NOMO-1 (cell line): ENCODE results near the gene KAT2B.
"Not testable (repeated sequence)": the region's sequence is repeated elsewhere in the genome, so short reads cannot be mapped to it uniquely, and the experiment has no call there.

Experiments used
- DNase-seq, 2 experiments: peaks; one replicate each; lab custom pipeline; 2025; ENCODE audit not compliant: unreplicated experiment in 2 of 2; lab: John Stamatoyannopoulos, UW

KAT2B gene

DNA sequence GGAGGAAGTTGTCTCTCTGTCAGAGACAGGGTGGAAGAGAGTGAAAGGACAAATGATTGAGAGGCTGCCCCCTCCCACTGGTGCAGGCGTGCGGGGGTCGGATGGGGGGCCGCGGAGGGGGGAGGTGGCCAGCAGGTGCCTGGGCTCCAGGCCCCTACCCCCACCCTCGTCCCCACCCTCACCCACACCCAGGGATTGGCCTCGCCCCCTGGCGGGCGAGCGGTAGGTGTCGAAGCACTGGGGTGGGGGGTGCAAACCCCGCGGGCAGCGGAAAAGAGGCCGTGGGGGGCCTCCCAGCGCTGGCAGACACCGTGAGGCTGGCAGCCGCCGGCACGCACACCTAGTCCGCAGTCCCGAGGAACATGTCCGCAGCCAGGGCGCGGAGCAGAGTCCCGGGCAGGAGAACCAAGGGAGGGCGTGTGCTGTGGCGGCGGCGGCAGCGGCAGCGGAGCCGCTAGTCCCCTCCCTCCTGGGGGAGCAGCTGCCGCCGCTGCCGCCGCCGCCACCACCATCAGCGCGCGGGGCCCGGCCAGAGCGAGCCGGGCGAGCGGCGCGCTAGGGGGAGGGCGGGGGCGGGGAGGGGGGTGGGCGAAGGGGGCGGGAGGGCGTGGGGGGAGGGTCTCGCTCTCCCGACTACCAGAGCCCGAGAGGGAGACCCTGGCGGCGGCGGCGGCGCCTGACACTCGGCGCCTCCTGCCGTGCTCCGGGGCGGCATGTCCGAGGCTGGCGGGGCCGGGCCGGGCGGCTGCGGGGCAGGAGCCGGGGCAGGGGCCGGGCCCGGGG is at the start of gene KAT2B:
Gene KAT2B, plus strand, starts transcription at position 682 of the 783 bp plus-strand sequence. Its CDS starts 32 bp downstream, at position 714.
- peak; percentile 66 to 89 for DNase-seq

DNA sequence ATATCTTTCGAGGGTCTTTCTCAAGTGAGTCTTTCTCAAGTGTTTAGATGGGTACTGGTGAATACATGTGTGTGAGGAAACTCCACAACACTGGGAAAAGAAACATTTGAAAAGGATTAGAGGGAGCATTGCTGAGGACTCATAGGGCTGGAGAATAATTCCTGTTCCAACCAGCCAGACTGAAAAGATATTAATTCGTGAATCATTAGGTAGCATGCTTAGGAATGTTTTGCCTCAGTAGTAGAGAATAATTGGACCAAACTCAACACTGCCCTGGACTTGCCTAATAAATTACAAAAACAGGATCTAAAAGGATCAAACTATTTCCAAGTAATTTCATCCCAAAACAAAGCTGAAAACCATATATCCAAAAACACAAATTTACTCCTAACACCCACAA is 45.5 kb upstream of the KAT2B start:
- DNase-seq: no peak

DNA sequence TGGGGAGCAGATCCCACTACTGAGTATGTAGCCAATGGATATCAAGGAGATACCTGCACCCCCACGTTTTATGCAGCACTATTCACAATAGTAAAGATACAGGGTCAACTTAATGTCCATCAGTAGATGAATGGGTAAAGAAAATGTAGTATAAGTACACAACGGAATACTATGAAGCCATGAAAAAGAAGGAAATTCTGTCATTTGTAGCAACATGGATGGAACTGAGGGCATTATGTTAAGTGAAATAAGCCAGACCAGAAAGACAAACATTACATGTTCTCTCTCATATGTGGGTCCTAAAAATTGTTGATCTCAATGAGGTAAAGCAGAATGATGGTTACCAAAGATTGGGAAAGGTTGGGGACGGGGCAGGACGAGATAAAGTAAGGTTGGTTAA is 42.7 kb upstream of the KAT2B start:
- no peak for DNase-seq

DNA sequence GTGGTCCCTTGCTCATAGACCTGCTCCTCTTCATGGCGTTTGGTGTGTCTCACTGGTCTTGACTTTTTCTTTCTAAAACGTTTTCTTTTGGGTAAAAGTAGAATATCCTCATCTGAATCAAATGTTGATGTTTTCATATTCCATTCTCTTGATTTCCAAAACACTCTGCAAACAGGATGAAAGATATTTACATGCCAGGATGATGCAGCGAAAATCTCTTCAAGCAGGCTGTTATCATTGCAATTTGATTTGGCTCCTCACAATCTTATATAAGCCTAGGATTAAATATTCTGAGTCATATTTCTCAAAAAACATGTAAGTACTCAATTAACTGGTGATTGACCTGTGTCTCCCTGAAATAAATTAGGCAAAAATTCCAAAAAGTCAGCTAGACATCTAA is 38.3 kb upstream of the KAT2B start:
- no peak for DNase-seq

DNA sequence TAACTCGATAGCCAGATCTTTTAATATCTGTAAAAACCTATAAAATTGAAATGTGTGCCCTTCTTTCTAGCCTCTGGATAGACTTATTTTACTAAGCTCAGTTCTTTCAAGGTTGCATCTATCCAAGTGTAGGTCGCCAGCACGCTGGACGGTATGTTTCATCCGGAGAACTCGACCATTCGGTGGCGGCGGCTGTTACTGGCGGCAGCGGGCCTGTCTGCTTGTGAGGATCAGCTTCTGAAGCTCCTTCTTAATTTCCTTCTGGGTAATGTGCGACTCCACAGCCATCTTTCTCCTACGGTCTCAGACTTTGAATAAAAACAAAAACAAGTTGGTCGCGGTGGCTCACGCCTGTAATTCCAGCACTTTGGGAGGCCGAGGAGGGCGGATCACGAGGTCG is 32.3 kb upstream of the KAT2B start:
- no peak for DNase-seq

DNA sequence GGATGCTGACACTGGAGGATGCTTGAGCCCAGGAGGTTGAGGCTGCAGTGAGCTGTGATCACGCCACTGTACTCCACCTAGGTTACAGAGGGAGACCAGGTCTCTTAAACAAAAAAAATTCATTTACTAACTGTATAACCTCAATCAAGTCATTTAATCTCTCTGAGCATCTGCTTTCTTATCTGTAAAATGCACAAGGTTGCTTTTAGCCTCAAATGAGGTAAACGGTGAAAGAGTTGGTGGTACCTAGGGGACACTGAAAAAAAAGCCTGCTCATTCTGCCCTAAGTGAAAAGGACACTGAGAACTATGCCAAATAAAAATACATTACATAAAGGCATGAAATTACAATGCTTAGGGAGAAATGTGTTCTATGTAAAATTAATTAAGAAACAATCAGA is 31.6 kb upstream of the KAT2B start:
- DNase-seq: no peak

DNA sequence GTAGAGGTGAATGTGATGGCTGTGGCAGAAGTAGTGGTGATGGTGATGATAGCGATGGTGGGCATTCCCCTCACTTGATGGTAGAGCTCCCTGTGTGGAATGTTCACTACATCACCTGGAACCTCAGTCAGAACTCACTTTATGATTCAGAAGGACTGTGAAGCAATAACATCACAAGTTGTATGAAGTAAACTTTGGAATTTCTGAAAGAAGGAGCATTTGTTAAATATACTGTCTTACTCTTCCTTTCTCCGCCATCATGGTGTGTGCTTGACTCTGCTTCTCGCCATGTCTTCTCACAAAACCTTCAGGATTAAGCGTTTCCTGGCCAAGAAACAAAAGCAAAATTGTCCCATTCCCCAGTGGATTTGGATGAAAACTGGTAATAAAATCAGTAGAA is 28.1 kb upstream of the KAT2B start, which contains the start of gene PP2D1:
Gene PP2D1, minus strand, starts transcription at position 101 of the 400 bp plus-strand sequence. CDS start 192 bp downstream, outside the sequence.
- DNase-seq: no peak

DNA sequence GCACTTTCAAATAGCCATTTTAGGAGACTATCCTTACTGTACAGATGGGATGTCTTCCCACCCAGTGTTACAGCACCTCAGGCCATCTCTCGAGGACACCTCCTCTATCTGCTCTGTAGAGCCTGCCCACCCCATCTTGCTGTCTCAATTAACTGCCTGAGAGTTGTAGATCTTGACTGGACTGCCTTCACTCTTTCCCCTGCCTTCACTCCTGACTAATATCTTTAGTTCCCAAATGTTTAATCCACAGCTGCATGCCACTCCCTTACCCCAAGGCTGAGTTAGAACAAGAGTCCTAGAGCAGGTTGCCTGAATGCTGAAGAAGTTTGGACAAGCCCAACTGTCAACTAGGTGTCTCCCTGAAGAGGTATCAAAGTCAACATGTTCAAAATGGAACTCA is 26.9 kb upstream of the KAT2B start:
- no peak for DNase-seq

DNA sequence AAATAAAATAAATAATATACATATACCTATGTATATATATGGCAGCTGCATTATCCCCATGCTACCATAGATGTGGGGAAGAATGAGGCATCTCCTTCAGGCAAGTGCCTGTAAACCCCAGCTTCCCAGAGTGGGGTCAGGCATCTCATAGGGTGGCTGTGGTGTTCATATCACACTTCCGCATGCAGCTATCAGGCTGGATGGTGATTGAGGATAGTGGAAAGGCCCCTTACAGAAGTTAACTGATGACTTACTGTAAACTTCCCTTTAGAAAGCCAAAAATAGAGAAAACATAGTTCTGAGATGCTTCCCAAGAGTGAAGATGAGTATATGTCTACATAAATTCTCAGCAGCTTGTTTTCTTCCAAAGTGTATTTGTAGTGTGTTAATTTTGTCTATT is 24.7 kb upstream of the KAT2B start:
- DNase-seq: no peak

DNA sequence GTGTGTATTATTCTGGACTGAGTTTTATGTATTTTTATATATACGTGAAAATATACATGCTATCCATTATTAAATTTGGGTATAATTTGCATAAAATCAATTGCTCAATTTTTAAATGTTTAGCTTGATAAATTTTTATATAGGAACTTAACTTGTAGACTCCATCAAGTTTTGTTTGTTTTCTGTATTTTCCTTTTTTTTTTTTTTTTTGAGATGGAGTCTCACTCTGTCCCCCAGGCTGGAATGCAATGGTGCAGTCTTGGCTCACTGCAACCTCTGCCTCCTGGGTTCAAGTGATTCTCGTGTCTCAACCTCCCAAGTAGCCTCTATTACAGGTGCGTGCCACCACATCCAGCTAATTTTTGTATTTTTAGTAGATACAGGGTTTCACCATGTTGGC is 24.2 kb upstream of the KAT2B start:
- not testable (repeated sequence) for DNase-seq

DNA sequence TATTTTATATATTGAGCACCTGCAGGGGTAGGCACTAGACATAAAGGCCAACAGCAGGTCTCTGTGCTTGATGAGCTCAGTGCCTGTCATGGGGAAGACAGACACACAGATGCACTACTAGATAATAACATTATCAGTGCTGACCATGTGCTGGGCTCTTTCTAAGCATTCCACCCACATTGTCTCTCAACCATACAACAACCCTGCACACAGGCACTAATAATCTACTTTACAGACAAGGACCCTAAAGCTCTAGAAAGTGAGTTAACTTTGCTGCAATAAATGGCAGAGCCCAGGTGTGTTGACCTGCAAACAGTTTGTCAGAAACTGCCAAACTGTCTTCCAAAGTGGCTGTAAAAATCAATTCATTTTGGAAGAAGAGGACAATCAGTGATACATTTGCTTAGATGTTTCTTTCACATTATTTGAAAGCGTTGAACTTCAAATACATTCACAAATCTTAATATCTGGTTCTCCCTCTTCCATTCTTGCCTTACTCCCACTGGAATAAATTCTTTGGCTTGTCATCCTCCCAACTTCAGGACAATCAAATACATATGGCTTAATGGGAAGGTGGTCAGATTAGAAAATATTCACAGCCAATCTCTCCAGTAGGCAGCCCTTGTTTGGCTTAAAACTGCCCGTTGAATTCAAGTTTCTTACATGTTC is 17.2 kb upstream of the KAT2B start:
- no peak for DNase-seq

DNA sequence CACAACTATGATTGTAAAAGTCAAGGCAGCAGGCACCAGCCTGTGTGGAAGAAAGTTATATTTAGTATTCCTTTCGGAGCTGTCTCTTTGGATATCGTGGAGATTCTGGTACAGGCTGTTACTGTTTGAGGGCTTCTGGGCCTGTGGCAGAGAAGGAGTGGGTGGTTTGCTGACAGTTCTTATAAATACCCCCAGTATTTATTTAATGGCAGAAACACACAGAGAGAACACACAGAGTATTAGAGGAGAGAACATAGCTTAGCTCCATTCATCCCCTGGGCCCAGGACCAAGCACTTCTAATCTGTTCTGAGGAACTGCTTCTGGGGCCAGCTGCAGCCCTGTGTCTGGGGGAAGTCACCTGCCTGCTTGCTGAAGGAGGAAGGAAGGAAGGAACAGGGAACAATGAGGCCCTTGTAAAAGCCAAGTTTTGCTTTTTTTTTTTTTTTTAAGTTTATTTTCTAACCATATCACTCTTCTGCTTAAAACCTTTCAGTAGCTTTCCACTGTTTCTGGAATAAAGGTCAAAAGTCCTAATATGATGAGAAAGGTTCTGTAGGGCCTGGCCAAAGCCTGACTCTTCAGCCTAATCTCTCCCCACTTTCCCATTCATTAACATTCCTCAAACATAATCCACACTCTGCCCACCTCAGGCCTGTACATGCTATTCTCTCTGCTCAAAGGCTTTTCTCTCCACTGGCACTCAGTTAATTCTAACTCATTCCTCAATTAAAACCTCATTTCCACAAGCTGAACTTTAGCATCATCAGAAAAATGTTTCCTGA is 16.4 kb upstream of the KAT2B start:
- peak in 1 of 2 experiments; percentile 24 for DNase-seq

DNA sequence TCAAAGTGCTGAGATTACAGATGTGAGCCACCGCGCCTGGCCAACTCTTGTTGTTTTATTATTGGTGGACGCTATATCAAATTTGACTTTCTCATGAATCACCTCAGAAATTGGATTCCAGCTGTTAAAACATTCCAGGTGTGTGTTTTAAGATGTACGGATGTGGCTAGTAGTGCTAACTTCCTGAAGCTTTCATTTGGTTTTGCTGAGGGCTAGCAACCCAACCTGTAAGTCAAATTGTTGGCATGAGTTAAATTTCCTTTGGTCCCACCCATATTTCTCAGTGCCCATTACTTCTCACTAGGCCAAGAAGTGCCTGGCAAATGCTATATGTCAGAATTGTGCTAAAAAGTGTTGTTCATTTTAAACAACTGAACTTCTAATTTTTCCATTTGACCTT is 13.1 kb upstream of the KAT2B start:
- DNase-seq: no peak

DNA sequence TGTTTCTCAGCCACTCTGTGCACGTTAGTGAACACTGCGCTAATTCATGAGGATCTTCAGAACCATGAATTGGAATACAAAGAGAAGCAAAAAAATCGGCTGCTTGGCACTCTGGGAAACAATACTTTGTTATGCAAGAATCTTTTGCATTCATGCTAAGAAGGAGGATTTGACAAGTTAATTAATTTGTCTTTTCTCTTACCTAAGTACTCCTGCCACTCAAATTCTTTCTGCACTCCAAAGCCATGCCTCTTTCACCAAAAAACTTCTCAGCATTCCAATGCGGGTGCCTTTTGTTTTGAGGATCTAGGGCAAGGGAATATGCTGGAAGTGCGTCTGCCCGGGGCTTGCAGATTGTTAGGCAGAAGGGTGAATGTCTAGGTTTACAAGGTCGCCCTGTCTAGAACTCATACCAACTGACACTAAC is 11.3 kb upstream of the KAT2B start:
- no peak for DNase-seq

DNA sequence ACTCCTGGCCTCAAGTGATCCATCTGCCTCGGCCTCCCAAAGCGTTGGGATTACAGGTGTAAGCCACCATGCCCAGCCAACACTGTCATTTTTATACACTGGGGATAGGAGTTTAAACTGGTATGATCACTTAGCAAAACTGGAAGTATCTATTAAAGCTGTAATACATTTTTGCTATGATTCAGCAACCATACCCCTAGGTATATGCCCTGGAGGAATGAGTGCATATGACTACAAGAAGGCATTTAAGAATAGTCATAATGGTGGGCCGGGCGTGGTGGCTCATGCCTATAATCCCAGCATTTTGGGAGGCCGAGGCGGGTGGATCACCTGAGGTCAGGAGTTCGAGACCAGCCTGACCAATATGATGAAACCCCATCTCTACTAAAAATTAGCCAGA is 8.3 kb upstream of the KAT2B start:
- not testable (repeated sequence) for DNase-seq

DNA sequence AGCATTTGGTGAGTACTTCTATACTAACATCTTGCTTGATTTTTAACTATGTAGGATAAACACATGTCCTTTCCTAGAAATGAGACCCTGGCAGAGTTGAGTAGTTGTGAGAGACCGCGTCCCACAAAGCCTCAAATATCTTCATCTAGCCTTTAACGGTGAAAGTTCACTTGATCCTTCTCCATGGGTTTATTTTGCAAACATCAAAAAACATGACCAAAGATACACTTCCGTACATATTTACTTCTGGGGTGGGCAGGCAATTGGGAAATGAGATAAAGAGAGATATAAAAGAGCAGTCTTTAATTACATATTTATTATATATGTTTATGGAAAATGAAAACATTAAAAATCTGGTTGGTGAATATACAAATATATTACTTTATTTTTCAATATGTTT is 5.2 kb upstream of the KAT2B start:
- no peak for DNase-seq

DNA sequence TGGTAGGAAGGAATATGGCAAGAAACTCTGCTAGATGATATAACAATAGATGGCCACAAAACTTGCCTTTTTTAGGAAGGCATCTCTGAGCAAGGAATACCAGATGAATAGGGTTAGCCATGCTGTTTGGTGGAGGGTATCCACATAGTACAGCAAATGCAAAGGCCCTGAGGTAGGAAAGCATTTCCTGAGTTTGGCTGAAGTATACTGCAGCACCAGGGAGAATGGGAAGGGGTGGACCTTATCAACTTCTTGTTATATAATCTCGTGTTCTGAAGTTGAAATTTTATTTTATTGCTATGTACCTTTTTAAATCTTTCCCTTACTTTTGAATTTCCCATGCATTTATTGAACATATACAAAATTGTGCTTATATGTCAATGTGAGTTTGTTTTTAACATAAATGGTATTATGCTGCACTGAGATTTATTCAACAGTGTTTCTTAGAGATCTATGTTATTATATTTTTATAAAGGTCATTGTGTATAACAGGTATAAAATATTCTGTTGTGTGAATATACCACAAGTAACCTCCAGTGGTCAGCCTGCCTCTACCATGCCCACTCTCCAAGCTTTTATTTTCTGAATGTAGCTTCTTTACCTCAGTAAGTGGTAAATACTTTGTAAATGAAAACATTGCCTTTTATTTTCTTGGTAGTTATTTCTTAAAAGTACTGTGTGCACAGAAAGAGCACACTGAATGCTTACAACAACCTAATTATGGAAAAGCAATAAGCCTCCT is 2.8 kb upstream of the KAT2B start:
- no peak for DNase-seq

DNA sequence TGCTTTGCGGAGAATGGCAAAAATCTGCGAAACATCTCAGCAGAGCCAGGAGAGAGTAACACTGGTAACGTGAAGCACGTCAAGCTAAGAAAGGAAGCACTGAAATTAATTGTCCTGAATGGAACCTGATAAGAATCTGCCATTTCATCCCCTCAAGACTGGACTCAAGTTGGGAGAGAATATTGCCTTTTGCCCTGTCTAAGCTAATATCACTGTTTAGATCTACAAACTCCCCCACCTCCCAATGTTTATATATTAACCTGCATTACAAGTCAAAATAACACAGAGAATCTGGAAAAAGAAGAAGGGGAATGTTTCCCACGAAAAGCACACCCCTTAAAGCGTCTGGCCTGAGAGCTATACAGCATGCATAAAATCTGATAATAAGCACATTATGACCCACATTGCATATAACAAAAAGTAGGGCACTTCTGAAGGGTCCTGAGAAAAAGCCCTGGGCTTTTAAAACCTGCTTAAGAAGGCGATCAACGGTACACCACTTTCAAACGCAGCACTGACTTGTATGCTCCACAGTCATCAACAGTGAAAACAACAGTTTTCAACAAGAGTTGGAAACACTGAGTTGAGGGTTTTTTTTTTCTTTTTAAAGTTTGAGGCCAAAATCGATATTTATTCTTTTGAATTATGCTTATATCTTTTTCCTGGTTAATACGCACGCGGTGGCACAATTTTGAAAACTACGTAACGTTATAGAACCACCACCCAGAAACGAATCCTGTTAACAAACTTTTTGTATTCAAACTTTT is 1.4 kb upstream of the KAT2B start:
- no peak for DNase-seq

DNA sequence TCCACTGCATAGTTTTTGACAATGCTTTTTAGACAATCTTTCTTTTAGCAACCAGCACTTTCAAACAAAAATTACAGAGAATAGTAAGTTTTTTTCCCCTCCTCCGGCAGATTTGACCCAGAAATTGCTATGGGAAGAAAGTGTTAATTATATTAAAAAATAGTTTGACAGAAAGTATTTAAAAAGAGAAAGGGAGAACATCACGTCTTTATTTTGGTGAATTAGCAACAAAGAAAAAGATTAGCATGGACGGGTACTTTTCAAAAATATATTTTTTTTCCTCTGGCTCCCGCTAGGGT is 831 bp upstream of the KAT2B start:
- DNase-seq: no peak

DNA sequence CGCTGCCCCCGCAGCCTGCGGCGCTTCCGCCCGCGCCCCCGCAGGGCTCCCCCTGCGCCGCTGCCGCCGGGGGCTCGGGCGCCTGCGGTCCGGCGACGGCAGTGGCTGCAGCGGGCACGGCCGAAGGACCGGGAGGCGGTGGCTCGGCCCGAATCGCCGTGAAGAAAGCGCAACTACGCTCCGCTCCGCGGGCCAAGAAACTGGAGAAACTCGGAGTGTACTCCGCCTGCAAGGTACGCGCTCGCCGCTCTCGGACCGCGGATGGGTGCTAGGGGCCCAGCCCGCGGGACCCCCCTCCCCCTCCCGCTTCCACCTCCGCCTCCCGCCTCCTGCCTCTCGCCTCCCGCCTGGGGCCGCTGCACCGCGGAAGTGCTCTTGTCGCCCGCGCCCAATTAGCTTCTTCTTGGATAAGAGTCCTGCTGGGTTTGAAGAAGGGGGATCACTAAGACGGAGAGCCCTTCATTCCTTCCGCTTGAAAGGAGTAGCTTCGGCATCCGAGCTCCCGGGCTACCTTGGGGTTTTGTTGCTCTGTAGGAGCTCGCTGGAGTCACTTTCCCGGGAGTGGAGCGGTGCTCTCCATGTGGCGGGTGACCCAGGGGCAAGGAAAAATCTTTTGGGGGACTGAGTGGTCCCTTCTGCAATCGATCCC is 426 bp downstream of the KAT2B start:
- DNase-seq: peak; percentile 57 to 61
